NCI-H2029 (cell line): ENCODE results near the gene NOS3.
"Not testable (repeated sequence)": the region's sequence is repeated elsewhere in the genome, so short reads cannot be mapped to it uniquely, and the experiment has no call there.

Source experiments
- DNase-seq: peaks from one replicate; lab custom pipeline; 2025; lab: John Stamatoyannopoulos, UW

The NOS3 gene

DNA sequence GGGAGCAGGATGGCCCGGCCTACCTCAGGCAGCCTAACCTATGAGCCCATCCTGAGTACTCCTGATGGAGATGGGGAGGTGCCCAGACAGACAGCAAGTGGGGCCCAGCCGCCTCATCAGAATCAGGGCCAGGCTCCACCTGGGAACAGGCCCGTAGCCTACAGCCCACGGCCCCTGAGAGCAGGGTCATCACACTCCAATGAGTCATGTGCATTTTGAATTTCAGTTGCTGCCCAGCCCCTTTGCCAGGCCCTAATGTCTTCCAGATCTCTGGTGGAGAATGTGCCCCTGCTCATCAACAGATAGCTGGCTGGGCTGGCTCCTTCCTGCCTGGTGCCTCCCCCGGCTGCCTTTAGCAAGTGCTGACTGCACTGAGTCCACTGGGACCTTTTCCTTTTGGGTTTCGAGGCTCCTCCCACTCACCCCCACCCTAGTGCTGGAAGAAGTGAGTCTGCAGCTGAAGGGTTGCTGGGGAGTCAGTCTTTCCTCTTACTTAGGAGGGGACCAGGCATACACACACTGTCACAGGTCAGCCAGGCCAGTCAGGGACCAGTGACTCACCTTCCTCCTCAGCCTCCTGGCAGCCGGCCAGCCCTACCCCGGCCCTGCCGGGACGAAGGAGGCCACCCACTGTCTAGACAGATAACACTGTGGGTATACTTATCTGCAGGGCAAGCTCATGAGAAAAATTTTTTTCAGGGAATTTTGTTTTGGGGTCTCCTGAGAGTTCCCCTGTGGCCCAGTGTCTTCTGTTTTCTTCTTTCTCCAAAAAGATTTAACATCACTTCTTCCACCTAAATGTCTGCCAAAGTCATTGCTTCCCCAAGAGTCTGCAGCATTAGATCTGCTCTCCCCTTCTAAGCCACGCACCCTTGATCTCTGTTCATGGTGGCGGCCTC is 48.4 kb downstream of the NOS3 start:
- DNase-seq, result peak; percentile 22

GRCh38 chr7:151039850-151040548 is 49.2 kb downstream of the NOS3 start:
- no peak for DNase-seq

- no peak for DNase-seq
Observed at GRCh38 chr7:151040616-151041375, 50.0 kb downstream of the NOS3 start.

DNA sequence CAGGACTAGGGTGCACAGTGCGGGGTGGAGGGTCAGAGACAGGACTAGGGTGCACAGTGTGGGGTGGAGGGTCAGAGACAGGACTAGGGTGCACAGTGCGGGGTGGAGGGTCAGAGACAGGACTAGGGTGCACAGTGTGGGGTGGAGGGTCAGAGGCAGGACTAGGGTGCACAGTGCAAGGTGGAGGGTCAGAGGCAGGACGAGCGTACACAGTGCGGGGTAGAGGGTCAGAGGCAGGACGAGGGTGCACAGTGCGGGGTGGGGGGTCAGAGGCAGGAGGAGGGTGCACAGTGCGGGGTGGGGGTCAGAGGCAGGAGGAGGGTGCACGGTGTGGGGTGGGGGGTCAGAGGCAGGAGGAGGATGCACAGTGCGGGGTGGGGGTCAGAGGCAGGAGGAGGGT is 52.6 kb downstream of the NOS3 start:
- DNase-seq, result not testable (repeated sequence)

DNA sequence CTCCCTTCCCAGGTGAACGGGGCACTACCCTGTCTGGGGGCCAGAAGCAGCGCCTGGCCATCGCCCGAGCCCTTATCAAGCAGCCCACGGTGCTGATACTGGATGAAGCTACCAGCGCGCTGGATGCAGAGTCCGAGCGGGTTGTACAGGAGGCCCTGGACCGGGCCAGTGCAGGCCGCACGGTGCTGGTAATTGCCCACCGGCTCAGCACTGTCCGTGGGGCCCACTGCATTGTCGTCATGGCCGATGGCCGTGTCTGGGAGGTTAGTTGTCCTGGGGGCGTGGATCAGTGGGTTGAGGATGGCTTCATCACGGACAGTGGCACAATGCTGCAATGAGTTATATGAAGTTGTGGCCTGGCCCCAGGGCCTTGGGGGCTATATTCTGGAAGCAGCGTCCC is 53.1 kb downstream of the NOS3 start:
- DNase-seq, result no peak

DNA sequence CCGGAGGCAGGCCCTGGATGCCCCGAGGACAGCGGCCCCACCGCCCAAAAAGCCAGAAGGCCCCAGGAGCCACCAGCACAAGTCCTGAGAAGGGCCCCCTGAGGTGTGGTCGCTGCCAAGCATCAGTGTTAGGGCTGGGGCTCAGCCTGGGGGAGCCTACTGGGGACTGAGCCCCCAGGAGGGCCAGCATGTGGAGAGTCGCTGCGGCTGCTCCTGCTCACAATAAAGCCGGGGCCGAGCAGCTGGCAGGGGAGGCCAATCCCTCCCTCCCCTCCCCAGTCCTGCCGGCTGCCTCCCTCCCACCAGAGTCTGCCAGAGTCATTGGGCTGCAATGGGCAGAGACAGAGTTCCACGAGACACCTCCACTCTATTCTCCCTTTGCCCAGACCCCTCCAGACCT is 54.4 kb downstream of the NOS3 start:
- DNase-seq, result no peak

DNA sequence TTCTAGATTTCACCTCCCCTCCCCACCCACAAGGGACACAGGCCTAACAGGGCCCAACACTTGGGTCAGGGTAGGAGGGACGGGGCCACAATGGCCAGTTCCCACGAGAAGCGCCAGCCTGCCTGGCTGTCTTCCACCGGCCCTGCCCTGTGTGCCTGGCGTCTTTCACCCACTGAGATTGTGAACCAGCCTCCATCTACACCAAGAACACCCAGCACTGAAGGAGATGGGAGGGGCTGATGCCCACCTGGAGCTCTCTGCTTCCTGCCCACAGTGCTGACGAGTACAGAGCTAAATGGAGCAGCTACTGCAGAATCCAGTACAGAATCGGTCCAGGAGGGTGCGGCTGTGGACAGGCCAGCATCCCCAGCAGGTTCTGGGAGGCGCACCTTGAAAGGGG is 55.1 kb downstream of the NOS3 start:
- no peak for DNase-seq

DNA sequence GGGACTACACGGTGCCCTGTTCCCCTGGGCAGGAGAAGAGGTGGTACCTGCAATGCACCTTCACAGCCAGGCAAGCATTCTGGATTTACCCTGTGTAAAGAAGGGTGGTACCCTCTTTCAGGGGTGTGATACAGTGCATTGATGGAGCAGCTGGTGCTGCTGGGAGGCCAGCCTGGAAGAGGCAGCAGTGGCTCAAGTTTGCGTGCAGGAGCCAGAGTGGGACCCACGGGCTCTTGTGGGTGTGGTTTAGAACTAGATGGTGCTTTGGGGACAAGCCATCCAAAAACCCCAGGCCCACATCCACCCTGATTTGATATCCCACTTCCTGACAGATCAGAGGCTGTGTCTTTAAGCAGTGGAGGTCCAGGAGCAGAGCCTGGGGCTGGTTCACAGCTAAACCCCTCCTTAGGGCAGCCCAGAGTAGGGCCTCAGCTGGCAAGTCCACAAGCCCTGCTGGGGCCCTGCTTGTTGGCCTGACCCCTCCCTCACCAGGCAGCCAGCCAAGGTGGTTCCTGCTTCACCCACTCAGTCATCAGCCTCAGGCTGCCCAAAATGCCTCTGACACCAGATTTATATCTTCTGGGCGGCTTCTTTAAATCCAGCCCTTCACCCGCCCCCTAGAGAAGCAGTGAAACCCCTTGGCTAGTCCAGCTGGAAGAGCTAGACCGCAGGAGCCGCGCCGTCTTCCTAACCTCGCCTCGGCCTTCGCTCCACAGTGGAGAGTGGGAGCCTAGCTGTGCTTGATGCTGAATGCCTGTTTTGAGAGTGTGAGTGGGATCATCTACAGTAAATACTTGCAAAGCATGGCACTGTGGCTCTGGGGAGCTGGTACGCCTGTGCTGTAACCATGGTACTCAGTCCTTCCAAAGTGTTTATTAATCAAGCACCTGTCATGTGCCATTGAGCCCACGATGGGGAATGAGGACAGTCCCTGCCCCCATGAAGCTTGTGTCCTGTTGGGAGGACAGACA is 56.1 kb downstream of the NOS3 start:
- DNase-seq, result no peak

- no peak for DNase-seq
Observed at GRCh38 chr7:151047976-151048815, 57.4 kb downstream of the NOS3 start, which contains the start of gene ASIC3. Gene ASIC3 (plus strand): TSS chr7:151048531. CDS start chr7:151048886, 355 bp downstream.

GRCh38 chr7:151048911-151049463 is 58.2 kb downstream of the NOS3 start:
- DNase-seq, result no peak

- no peak for DNase-seq
Observed at GRCh38 chr7:151051108-151051507, 60.3 kb downstream of the NOS3 start.

- DNase-seq, result no peak
Observed at GRCh38 chr7:151053096-151053495, 62.3 kb downstream of the NOS3 start.

GRCh38 chr7:151053751-151054150 is 62.9 kb downstream of the NOS3 start:
- DNase-seq, result no peak

DNA sequence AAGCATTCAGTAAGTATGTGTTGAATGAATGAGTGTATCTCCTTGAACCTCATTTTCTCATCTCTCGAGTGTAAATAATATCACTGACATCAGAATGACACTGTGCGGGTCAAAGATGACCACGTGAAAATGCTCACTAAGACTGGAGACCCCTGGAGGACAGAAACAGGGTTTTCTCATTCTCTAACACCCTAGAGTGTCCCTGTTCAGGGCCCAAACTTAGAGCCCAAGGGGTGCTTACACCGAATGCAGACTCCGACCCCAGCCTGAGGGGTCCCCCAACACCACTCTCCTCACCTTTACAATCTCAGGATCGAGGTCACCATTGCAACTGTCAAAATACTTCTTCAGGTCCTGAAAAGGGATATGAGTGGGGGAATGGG is 65.5 kb downstream of the NOS3 start:
- no peak for DNase-seq

GRCh38 chr7:151056666-151057505 is 66.1 kb downstream of the NOS3 start:
- DNase-seq, result no peak

GRCh38 chr7:151057506-151057988 is 66.7 kb downstream of the NOS3 start, which contains the start of gene CDK5:
Gene CDK5 (minus strand): TSS chr7:151057897. CDS start chr7:151057848, 49 bp downstream.
- DNase-seq, result no peak

DNA sequence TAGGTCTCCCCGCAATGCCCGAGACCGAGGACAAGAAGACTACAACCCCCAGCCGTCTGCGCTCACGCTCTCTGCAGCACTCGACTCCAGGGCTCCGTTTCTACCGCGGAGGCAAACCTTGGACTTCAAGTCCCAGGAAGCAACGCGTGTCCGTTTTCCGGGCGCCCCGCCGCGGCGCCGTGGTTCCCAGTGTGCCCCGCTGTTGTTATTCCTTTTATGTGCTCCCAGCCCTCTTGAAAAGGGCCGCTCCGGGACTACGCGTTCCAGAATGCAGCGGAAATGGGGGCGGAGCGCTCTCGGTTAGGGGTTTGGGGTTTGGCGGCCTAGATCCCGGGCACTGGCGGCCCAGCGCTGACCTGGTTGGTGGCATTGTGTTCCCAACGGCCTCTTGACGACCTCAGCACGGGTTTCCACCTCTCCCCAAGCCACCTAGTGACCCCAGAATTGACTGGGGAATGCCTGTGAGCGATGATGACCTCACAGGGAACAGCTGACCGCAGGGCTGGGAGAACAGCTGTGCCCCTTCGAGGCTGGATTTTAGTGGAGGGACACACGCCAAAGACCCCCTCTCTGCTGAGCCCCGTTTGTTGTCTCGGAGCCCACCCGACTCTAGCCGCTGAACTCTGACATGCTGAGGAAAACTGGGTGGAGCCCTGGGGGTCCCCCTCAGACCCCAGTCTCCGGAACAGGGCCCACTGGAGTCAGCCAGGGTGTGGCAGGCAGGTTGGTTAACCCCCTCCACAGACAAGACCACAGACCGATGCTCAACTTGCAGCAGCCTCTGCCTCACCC is 67.4 kb downstream of the NOS3 start:
- peak; percentile 99 for DNase-seq

- DNase-seq, result no peak
Observed at GRCh38 chr7:151058781-151059366, 68.1 kb downstream of the NOS3 start.
